ELF-1 (cell line): ENCODE measurements around the gene LMF1.

Experiments used
- DNase-seq: peaks from one replicate; pipeline ENCODE4 v3.0.0-alpha.2; 2016; ENCODE audit warnings: low read depth, low spot score

The LMF1 gene

GRCh38 chr16:970766-971581 is at the start of gene LMF1:
Gene LMF1, minus strand, starts transcription at chr16:970984. Its CDS starts 4 bp downstream, at chr16:970980.
- peak; percentile 92 for DNase-seq

- no peak for DNase-seq
These were observed 49.3 kb upstream of the LMF1 start for GRCh38 chr16:1020091-1020399.

GRCh38 chr16:1019231-1020090 is 48.7 kb upstream of the LMF1 start:
- DNase-seq = peak; percentile 55

- no peak for DNase-seq
These were observed 47.8 kb upstream of the LMF1 start for GRCh38 chr16:1018447-1019198.

GRCh38 chr16:1014771-1015495 is 44.1 kb upstream of the LMF1 start:
- peak; percentile 57 for DNase-seq

- no peak for DNase-seq
These were observed 43.4 kb upstream of the LMF1 start for GRCh38 chr16:1014221-1014620.

- no peak for DNase-seq
These were observed 42.8 kb upstream of the LMF1 start for GRCh38 chr16:1013593-1013900.

GRCh38 chr16:1012722-1013592 is 42.2 kb upstream of the LMF1 start:
- no peak for DNase-seq

GRCh38 chr16:1012135-1012534 is 41.4 kb upstream of the LMF1 start:
- no peak for DNase-seq

GRCh38 chr16:1011316-1012082 is 40.7 kb upstream of the LMF1 start:
- no peak for DNase-seq

- DNase-seq = no peak
These were observed 40.0 kb upstream of the LMF1 start for GRCh38 chr16:1010815-1011214.

GRCh38 chr16:1010251-1010650 is 39.5 kb upstream of the LMF1 start:
- no peak for DNase-seq

GRCh38 chr16:1009358-1010150 is 38.8 kb upstream of the LMF1 start:
- no peak for DNase-seq

- DNase-seq = no peak
These were observed 37.3 kb upstream of the LMF1 start for GRCh38 chr16:1008085-1008484.

- DNase-seq = no peak
These were observed 36.6 kb upstream of the LMF1 start for GRCh38 chr16:1007284-1007850.

- DNase-seq = no peak
These were observed 36.0 kb upstream of the LMF1 start for GRCh38 chr16:1006781-1007180.

- no peak for DNase-seq
These were observed 34.5 kb upstream of the LMF1 start for GRCh38 chr16:1005286-1005685.

- DNase-seq = no peak
These were observed 32.9 kb upstream of the LMF1 start for GRCh38 chr16:1003391-1004347.
